CD4-positive, alpha-beta T cell treated with Interleukin-1 beta for 1 hour (primary cell): Measurements from ENCODE around the gene MXD3.
"Not testable (repeated sequence)": the region's sequence is repeated elsewhere in the genome, so short reads cannot be mapped to it uniquely, and the experiment has no call there.

Source experiments
- DNase-seq, 2 donors: peaks; one replicate each; pipeline ENCODE4 v3.0.0-alpha.2; 2020 to 2022

The MXD3 gene

DNA sequence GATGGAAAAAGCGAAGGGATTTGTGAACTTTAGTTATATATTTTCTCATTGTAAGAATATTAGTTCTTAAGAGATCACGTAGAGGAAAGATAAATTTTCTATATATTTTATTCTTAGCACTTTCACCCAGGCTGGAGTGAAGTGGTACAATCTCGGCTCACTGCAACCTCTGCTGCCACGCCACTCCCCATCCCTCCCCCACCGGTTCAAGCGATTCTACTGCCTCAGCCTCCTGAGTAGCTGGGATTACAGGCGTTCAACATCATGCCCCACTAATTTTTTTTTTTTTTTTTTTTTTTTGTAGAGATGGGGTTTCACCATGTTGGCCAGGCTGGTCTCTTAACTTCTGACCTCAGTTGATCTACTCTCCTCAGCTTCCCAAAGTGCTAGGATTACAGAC lies 50.7 kb downstream of the MXD3 start:
- no peak for DNase-seq

DNA sequence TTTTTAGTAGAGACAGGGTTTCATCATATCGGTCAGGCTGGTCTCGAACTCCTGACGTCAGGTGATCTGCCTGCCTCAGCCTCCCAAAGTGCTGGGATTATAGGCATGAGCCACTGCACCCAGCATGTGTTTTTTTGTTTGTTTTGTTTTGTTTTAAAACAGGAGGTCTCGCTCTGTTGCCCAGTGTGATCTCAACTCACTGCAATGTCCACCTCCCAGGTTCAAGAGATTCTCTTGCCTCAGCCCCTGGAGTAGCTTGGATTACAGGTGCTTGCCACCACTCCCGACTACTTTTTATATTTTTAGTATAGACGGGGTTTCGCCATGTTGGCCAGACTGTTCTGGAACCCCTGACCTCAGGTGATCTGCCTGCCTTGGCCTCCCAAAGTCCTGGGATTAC lies 53.0 kb downstream of the MXD3 start:
- not testable (repeated sequence) for DNase-seq
